Camera-type eye (tissue), 1 donor: ENCODE measurements around the gene DARS1. TPM values are rescaled to one million over a fixed set of nuclear protein-coding genes. Genes with fewer than 3 reads are reported as not detected.

Experiments
- total RNA-seq: library from RNA; depleted of rRNA; stranded (reverse); fragments of >200 nt; gene quantifications from one replicate; pipeline ENCODE4 v1.2.3, GENCODE V29; 2014

Gene DARS1
- total RNA-seq: 119 TPM

GRCh38 chr2:135985018-135985825, at the start of gene DARS1:
TSS of gene DARS1 (minus strand) at chr2:135985626. CDS start at chr2:135985468, 158 bp downstream.

GRCh38 chr2:135876066-135876711, 109.2 kb downstream of the DARS1 start, which contains the start of gene MCM6:
TSS of gene MCM6 (minus strand) at chr2:135876443. CDS start at chr2:135876365, 78 bp downstream.

Other genes starting within 250 kb of the DARS1 start
- 192 TPM for gene UBXN4, start 243.8 kb downstream of the DARS1 start, total RNA-seq
- not detected for gene LCT, start 148.4 kb downstream of the DARS1 start, total RNA-seq
- gene MCM6, start 109.2 kb downstream of the DARS1 start, total RNA-seq: 28.8 TPM
- gene CXCR4, start 132.5 kb upstream of the DARS1 start, total RNA-seq: 95.7 TPM